GOT3 (cell line): Measurements from ENCODE around the gene CEP295NL.
"Not testable (repeated sequence)": the region's sequence is repeated elsewhere in the genome, so short reads cannot be mapped to it uniquely, and the experiment has no call there.

Experiments used
- DNase-seq: peaks from one replicate; lab custom pipeline; 2025; ENCODE audit warnings: mixed read lengths; lab: John Stamatoyannopoulos, UW

CEP295NL gene

DNA sequence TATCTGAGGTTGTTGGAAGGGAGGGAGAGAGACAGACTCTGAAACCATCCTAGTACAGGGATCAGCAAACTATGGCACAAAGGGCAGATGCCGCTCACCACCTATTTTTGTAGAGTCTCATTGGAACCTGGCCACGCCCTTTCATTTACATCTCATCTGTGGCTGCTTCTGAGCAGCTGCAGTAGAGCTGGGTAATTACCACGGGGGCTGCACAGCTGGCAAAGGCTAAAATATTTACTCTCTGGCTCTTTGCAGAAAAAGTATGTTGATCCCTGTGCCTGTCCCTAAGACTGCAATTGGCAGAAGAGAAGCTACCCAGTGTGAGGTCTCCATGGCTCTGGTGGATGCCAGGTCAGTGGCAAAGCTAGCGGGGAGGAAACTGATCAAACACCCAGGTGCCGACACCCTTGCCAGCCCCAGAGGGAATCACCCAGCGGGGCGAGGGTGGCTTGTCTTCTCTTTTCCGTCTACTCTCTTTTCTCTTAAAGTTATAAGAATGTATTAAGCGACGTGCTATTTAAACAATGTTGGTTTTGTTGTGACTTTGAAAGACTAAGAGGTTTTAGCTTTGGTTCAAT, 14.0 kb downstream of the CEP295NL start:
- DNase-seq = no peak

DNA sequence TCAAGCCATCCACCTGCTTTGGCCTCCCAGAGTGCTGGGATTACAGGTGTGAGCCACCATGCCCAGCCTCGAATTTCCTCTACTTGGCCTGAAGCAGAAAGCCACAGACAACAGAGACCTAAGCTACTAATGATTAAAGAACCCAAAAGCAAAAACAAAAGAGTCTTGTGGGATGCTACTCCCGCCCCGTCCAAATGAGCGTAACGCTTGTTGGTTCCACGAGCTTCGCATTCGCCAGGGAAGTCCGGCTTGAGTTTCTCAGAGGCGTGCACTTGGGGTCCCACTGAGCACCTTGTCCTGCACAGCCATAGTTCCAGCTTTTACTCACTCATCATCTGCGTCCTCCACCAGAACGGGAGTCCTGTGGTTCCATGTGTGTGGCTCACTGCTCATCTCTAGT, 16.0 kb downstream of the CEP295NL start:
- DNase-seq = no peak

DNA sequence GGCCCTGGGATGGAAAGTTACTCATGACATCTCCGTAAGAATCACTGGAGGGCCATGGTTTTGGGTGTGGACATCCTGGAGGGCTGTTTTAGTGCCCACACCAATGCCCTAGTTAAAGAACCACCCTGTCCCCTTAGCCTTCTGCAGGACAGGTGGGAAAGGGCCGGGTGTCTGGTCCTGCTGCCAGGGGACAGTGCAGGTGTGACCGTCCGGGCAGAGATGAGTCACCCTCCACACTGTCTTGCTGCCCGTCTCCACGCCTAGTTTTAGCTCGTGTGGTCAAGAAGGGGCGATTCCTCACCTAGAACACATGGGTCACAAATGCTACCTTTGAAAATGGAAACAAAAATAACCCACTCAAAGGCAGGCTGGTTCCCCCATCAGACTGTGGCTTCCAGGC, 17.0 kb downstream of the CEP295NL start:
- no peak for DNase-seq

DNA sequence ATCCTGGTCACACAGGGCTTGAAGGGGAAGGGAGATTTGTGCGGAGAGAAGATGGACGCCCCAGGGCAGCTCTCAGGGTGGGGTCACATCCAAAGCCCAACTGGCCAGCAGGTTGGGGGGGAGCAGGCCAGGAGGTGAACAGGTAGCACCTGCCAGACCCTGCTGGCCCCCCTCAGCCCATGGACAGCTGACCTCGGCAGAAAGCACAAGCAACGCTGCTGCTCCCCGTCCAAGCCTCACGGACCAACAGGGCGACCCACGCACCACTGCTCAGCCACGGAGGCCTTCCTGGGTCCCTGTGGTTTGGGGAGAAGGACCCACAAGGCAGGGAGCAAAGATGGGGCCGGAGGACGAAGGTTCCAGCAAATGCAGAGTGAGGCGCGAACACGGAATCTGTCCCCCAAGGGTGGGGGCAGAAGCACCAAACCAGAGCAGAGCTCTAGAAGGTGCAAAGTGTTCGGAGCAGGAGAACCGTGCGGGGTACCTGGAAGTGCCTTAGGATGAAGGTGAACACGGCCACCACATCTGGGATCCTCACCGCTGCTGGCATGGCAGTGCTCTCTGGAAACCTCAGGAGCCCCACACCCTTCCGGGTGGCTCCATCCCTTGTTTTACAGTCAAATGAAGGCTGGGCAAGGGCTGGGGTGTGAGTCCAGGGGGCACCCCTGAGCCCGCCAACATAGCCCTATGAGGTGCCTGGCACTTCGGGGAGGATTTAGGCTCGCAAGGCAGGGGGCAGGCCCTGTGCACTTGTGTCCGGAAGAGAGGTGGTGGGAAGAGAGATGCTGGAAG, 17.9 kb downstream of the CEP295NL start:
- DNase-seq = no peak

DNA sequence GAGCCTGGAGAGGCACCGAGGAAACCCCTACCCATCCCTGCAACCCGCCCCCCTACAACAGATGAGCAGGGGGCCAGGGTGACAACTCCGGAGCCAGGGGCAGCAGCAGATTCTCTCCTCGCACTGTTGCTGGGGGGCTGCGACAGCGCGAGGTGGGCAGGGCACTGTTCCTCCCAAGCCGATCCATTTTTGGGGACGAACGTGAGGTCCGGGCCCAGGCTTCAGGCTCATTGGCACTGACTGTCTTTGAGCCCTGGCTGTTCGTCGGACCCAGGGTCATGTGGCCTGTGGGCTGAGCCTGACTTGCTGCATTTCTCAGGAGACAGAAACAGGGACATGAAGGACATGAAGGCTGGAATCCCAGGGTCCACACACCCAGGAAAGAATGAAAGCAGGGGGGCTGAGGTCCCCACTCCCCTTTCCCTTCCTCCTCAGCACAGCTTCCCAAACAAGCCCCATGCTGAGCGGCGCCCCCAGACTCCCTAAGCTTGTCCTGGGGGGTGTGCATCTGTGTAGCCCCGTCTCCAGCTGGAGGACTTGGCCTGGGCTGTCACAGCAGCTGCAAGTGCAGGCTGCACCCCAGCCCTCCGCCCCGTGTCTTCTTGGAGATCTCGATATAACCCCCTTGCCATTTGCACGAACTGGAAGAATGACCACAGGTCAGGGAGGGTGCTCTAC, 18.7 kb downstream of the CEP295NL start:
- no peak for DNase-seq

DNA sequence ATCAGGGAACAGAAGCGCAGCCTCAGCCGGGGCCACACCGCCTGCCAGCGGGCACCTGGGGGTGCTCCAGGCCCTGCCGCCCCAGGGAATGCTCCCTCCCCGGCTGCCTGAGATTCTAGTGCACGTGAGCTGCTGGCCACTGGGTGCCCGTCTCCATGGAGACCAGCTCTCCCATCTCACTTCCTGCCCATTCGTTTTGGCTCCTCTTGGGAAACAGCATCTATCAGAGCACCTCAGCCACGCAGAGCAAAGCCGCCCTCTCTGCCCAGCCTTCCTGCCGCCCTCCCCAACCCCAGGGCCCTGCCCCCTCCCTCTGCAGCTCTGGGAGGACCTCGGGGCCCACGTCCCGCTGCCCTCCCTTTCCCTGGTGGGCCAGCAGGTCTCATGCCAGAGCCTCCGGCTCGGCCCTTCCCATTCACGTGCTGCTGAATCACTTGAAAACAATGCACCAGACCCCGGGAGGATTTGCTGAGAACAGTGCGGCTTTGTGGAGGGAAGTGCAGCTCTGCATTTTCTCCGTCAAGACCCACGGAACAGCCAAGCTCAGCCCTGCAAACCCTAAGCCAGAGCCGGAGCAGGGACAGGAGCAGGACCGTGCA, 19.4 kb downstream of the CEP295NL start:
- peak; percentile 74 for DNase-seq

DNA sequence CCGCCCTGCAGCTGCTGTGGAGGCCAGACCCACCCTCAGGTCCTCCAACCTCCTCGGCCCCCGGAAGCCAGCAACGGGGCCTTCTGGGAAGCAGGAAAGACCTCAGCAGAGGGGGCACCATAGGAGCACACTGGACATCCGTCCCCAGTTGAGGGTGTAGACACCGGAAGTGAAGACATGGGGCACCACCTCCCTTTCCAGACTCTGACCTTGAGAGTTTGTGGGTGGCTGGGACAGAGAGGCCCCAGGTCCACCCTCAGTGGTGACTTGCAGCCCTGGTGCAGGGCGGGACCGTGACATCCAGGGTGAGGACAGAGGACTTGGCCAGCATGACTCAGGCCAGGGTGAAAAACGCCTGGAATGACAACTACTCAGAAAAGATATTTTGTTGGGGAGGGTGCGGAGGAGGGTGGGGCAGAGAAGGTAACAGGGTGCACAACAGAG, 19.9 kb downstream of the CEP295NL start:
- DNase-seq = peak; percentile 68

DNA sequence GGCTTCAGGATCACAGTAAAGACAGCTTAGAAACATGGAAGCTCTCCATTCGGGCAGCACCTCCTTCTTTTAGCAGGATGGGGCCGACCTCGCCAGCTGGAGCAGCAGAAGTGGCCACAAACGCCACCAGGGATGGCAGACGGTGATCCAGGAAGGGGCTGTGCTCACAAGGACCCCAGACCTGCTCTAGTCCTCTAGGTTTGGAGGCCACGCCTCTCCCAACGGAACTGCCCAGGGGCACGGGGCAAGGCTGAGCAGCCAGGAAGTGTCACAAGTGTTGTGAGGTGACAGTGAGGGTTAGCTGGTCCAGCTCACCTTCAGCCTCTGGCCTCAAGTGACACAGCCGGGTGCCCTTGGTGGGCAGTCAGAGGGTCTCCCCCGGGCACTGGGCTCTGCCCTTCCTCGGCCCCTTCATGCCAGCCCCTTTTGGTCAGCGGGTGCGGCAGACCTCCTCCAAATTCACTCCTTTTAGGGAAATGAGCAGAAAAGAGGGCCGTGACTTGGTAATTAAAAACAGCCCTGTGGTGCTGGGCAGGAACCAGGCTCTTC, 20.4 kb downstream of the CEP295NL start:
- DNase-seq = no peak

DNA sequence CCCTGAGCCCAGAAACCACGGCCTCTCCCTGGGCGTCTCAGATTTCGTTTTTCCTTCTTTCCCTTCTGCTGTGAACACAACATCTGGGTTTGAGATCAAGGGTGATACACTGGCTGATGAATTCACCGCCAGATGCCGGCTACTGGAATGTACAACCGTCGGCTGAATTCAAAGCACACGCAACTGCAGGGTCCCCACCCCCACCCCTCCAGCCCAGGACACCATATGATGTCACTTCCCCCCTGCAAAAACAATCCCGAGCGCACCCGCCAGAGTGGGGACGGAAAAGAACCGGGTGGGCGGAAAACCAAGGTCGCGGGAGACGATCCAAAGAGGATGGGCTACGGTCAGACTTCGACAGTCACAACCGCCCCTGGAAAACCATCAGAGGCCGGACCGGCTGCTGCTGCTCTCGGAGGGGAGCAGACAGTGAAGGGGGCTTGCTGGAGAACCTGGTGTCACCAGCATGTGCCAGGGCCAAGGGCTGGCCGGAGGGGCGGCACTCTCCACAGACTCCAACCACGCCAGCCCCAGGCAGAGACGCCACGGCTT, 23.3 kb downstream of the CEP295NL start:
- peak; percentile 19 for DNase-seq

DNA sequence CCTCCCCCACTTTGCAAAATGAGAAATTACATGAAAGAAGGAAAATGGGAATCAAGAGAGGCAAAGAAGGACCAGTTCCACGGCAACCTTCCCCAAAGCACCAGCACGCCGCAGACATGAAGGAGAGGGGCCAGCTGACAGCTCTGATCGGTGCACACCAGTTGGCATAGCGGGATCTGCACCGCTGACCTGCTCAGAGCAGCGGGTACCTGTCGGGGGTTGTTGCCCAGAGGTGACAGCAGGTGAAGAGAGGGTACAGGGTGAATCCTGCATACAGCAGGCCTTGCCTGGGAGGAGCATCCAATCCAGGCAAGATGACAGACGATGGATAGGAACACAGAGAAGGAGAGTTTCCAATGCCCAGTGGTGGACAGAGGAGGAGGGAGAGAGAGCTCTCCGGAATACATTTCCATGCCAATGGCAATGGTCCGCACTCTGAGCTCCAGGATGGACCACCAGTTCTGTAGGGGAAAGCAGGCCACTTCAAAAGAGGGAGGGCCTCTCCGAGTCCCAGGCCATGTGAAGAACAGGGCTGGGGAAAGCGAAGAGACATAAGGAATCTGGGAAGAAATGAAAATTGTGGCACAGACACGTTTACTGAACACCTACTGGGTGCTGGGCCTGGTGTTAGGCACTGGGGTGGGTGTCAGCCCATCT, 24.0 kb downstream of the CEP295NL start:
- no peak for DNase-seq

DNA sequence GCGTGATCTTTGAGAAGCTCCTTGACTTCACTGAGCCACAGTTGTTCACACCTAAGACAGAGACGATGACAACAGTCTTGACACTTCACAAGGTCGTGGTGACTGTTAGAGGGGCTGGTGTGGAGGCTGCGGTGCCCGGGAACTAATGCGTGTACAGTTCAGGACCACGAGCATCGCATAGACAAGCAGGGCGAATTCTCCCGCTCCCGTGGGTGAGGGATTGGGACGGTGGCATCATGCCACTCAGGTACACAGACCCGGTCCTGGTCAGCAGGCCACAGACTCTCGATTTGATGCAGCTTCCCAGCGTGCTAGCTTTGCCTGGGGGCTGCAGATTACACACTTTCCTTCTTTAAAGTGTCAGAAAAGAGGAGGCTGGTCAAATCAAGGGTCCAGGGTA, 24.7 kb downstream of the CEP295NL start:
- no peak for DNase-seq

DNA sequence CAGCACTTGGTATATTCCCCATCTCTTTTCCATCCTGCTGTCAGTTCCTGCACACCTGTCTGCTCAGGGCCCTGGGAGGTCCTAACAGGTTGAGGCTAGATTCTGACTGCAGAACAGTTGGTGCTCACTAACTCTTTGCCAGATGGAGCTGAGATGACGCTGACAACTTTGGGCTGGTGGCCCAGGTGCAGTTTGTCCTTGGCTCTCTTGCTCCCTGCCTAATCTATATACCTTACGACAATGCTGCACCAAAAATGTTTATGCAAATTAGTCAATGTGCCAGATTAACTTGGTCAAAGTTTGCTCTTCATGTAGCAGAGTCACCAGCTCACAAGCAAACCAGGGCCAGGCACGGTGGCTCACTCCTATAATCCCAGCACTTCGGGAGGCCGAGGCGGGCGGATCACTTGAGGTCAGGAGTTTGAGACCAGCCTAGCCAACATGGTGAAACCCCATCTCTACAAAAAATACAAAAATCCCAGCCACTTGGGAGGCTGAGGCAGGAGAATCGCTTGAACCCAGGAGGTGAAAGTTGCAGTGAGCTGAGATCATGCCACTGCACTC, 26.0 kb downstream of the CEP295NL start:
- DNase-seq = not testable (repeated sequence)

DNA sequence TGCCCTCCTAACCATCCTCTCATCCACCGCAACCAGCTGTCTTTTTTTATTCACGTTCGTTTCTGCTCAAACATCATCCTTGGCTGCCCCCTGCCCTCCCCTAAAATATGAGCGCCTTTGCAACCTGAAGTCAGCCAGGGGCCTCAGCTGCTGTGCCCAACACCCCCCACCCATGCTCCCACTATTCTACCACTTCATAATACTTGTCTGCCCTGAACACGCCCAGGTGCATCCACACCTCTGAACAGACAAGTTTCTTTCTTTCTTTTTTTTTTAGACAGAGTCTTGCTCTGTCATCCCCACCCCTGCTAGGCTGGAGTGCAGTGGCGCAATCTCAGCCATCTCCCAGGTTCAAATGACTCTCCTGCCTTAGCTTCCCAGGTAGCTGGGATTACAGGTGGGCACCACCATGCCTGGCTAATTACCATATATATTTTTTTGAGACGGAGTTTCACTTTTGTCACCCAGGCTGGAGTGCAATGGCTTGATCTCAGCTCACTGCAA, 26.9 kb downstream of the CEP295NL start:
- DNase-seq = no peak

DNA sequence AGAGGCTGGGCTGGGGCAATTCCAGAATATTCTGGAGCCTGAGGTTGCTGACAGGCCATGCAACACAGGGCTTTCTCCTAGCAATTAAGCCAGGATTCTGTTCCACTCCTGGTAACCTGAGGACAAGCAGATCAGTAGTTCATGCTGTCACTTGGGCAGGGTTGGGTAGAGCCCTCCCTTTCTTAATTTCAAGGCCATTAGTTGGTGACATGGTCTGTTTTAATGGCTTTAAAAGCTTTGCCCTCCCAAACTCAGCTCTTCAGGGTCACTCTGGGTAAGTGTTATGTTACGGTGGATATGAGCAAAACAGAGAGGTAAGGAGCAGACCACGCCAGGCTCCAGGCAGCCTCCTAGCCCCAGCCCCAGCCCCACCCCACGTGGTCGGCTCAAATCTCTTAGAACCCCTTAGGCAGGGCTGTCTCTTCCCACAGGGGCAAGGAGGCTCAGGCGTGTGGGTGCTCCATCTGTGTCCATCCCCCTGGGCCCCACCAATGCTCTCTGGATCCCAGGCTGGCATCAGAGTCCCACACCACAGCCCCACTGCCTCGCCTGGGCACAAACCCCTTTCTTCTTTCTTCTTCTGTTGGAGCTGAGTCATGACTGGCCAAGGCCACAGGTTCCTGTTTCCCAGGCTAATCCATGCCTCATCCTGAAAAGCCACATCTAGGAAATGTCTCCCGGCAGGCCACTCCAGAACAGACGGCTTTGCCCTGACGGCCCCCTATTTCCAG, 27.5 kb downstream of the CEP295NL start:
- DNase-seq = no peak

DNA sequence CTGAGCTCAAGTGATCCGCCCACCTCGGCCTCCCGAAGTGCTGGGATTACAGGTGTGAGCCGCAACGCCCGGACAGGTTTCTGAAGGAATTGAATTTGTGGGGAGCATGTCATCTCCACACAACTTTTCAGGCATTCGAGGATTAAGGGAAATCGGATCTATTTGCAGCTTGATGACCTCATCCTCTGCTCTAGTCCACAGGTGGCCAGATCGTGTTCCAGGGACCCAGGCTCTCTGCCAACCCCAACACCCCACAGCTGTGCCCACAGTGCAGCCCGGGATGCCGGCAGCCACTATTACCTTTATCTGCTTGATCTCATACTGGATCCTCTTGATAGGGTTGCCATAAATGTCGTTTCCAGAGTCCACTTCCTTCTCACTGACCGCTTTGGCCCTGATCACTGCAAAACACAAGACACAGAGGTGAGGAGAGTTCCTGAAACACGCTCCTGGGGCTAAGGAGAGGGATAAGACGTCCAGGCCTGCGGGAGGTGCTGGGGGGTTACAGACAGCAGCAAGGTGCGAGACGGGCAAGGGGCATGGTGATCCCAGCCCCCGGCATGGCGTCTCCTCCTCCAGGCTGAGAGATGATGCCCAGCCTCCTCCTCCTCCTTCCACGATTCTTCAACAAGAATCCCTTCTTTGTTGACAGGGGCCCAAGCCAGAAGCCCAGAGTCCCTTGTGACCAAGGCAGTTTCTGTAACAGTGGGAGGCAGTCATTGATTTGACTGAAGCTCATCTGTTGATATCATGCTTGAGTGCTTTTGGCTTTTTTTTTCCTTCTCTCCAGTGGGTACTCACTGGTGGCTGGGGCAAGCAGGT, 29.3 kb downstream of the CEP295NL start:
- DNase-seq = no peak

DNA sequence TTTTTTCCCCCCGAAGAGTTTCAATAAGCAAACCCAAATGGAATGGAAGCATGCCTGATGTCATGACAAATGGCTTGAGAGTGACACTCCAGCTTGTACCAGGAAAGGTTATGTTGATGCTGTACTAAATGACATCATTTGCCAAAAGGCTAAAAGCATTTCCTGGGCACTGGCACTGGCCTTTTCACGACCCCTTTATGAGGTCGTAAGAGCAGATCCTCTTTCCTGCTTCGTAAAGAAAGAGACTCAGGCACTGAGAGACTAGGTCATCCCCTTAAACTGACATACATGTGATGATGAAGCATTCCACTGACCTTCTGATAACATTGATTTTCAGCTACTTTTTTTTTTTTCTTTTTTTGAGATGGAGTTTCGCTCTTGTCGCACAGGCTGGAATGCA, 30.5 kb downstream of the CEP295NL start:
- no peak for DNase-seq

DNA sequence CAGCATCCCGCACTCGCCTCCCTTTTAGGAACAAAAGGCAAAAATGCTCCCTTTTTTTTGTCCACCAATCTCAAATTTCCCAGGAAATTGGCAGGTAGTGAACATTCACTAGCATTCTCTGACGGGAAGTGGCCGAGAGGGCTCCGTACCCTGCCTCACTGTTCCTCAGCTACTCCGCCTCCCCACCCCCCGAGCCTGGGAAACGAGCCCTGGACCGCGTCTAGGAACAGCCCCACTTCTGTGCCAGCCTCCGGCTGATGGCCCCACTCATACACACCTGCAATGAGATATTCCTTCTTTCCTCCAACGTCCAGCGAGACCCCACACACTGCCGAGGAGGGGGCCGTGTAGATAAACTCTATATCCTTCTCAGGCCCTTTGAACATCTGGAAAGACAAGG, 32.4 kb downstream of the CEP295NL start:
- DNase-seq = no peak

DNA sequence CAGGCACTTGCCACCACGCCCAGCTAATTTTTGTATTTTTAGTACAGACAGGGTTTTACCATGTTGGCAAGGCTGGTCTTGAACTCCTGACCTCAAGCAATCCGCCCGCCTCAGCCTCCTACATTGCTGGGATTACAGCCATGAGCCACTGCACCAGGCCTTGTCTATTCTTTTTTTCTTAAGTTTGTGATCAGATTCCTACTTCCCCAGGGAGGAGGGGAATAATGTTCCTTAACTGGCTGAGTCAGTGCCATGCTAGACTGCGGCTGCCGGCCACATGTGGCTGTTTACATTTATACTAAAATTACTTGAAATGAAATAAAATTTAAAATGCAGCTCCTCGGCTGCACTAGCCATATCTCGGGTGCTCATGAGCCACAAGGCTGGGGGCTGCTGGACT, 34.6 kb downstream of the CEP295NL start:
- DNase-seq = no peak

DNA sequence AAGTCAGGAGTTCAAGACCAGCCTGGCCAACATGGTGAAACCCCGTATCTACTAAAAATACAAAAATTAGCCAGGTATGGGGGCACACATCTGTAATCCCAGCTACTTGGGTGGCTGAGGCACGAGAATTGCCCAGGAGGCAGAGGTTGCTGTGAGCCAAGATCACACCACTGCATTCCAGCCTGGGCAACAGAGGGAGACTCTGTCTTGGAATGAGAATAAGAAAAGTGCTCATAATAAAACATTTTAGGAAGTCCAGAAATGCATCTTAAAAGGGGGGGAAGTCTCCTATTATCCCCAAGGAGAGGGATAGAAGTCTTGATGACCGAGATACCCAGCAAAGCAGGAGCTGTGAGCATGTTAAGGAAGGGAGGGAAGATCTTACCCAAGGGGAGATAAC, 36.0 kb downstream of the CEP295NL start:
- not testable (repeated sequence) for DNase-seq
